ENCODE data around the gene FMO5.
"Not testable (repeated sequence)": the region's sequence is repeated elsewhere in the genome, so short reads cannot be mapped to it uniquely, and the experiment has no call there.

Gene FMO5

GRCh38 chr1:147225193-147225730, at the start of gene FMO5:
FMO5 (minus strand) TSS chr1:147225339; CDS start chr1:147225029, 310 bp downstream.
- DNase-seq: peak; percentile 19

- peak; percentile 65 for DNase-seq
Observed at GRCh38 chr1:147273409-147274336, 48.5 kb upstream of the FMO5 start.

GRCh38 chr1:147272042-147272441, 46.9 kb upstream of the FMO5 start:
- no peak for DNase-seq

GRCh38 chr1:147270721-147271120, 45.6 kb upstream of the FMO5 start:
- no peak for DNase-seq

- DNase-seq: no peak
Observed at GRCh38 chr1:147267711-147268110, 42.6 kb upstream of the FMO5 start.

- no peak for DNase-seq
Observed at GRCh38 chr1:147266381-147266780, 41.2 kb upstream of the FMO5 start.

GRCh38 chr1:147264158-147264768, 39.1 kb upstream of the FMO5 start:
- no peak for DNase-seq

- DNase-seq: no peak
Observed at GRCh38 chr1:147260956-147261355, 35.8 kb upstream of the FMO5 start.

GRCh38 chr1:147252540-147252939, 27.4 kb upstream of the FMO5 start:
- no peak for DNase-seq

GRCh38 chr1:147247656-147248238, 22.6 kb upstream of the FMO5 start:
- no peak for DNase-seq

- no peak for DNase-seq
Observed at GRCh38 chr1:147246910-147247655, 21.9 kb upstream of the FMO5 start.

GRCh38 chr1:147246044-147246690, 21.0 kb upstream of the FMO5 start:
- DNase-seq: no peak

GRCh38 chr1:147245586-147246021, 20.5 kb upstream of the FMO5 start:
- no peak for DNase-seq

- DNase-seq: no peak
Observed at GRCh38 chr1:147245129-147245528, 20.0 kb upstream of the FMO5 start.

- peak; percentile 36 for DNase-seq
Observed at GRCh38 chr1:147243841-147244240, 18.7 kb upstream of the FMO5 start.

GRCh38 chr1:147243228-147243685, 18.1 kb upstream of the FMO5 start:
- peak; percentile 63 for DNase-seq

- peak; percentile 82 for DNase-seq
Observed at GRCh38 chr1:147242449-147243227, 17.5 kb upstream of the FMO5 start, which contains the start of gene CHD1L. CHD1L (plus strand) TSS chr1:147242684; CDS start chr1:147242704, 20 bp downstream.

GRCh38 chr1:147241934-147242448, 16.9 kb upstream of the FMO5 start:
- DNase-seq: no peak

- not testable (repeated sequence) for DNase-seq
Observed at GRCh38 chr1:147240131-147240721, 15.1 kb upstream of the FMO5 start.

Data from NCI-H748 treated with DMSO at 0.1 percent for 48 hours (cell line).